SK-N-SH (cell line): ENCODE results near the gene SPTBN5.

Source experiments
- CTCF ChIP-seq: fragments of 200-600 bp; sonication (generic); IDR thresholded peaks from 2 replicates; pipeline ENCODE4 v1.6.1; 2017; ENCODE audit warnings: antibody characterized with exemption, mild to moderate bottlenecking, moderate library complexity
- EP300 ChIP-seq, 2 experiments: IDR thresholded peaks; 2 replicates each; pipeline versions ENCODE4 v1.4.0 to v1.6.1; 2012; ENCODE audit warnings: borderline replicate concordance in 1 of 2, low read depth in 1 of 2, low read length in 1 of 2
- EZH2phosphoT487 ChIP-seq: fragments of 200-600 bp; sonication (generic); IDR thresholded peaks from 2 replicates; pipeline ENCODE4 v1.6.1; 2017; ENCODE audit warnings: low read depth, mixed run types, mild to moderate bottlenecking, antibody characterized with exemption, moderate library complexity, borderline replicate concordance
- MAX ChIP-seq: IDR thresholded peaks from 2 replicates; pipeline ENCODE4 v1.4.0; 2012; ENCODE audit warnings: low read depth
- MEF2A ChIP-seq: IDR thresholded peaks from 2 replicates; pipeline ENCODE4 v1.4.0; 2012; ENCODE audit warnings: low read depth, borderline replicate concordance
- NRF1 ChIP-seq: IDR thresholded peaks from 2 replicates; pipeline ENCODE4 v1.6.1; 2012; ENCODE audit warnings: low read depth, mild to moderate bottlenecking, low read length
- POLR2AphosphoS5 ChIP-seq: IDR thresholded peaks from 2 replicates; pipeline ENCODE4 v1.6.1; 2012; ENCODE audit warnings: low read depth, low read length
- RAD21 ChIP-seq: IDR thresholded peaks from 2 replicates; pipeline ENCODE4 v1.6.1; 2012; ENCODE audit warnings: mild to moderate bottlenecking, low read length
- REST ChIP-seq: IDR thresholded peaks from 2 replicates; pipeline ENCODE4 v1.6.1; 2012; ENCODE audit warnings: mild to moderate bottlenecking, low read depth, low read length, moderate library complexity
- RFX5 ChIP-seq: IDR thresholded peaks from 2 replicates; pipeline ENCODE4 v1.6.1; 2012; ENCODE audit warnings: mild to moderate bottlenecking, improper control_type of control experiment, low read length
- USF2 ChIP-seq: fragments of 150-350 bp; IDR thresholded peaks from 2 replicates; pipeline ENCODE4 v1.6.1; 2017; ENCODE audit warnings: antibody characterized with exemption, low read length, low read depth, borderline replicate concordance
- YY1 ChIP-seq: IDR thresholded peaks from 2 replicates; pipeline ENCODE4 v1.4.0; 2012; ENCODE audit warnings: low read depth, mild to moderate bottlenecking

GRCh38 chr15:41891946-41892345, 1.9 kb downstream of the SPTBN5 start:
- TF ChIP-seq RFX5, result no peak
- TF ChIP-seq USF2, result no peak
- TF ChIP-seq EZH2phosphoT487, result no peak
- no peak for TF ChIP-seq REST
- TF ChIP-seq CTCF, result no peak
- TF ChIP-seq POLR2AphosphoS5, result no peak
- TF ChIP-seq YY1, result no peak
- no peak for TF ChIP-seq MEF2A
- no peak for TF ChIP-seq NRF1
- no peak for TF ChIP-seq MAX
- TF ChIP-seq EP300 (IDR thresholded peaks at IDR 0.05; ENCODE audit: borderline replicate concordance in 1 of 2, low read depth in 1 of 2, low read length in 1 of 2), result no peak
- no peak for TF ChIP-seq RAD21
